ENCODE results near the gene LYRM4.

Gene LYRM4

GRCh38 chr6:5081182-5081581 is 179.6 kb downstream of the LYRM4 start:
- no peaks in the 10 kb centered on the region for H3K36me3 ChIP-seq (ENCODE audit: insufficient read depth, low read length)
- H2AFZ ChIP-seq (ENCODE audit: low read length, unreplicated experiment): no peak overlapping the region
- peaks cover 20% of the 10 kb centered on the region for H3K4me1 ChIP-seq (ENCODE audit: control insufficient read depth, insufficient read depth, low read length, unreplicated experiment)
- no peak overlapping the region for H3K4me3 ChIP-seq (ENCODE audit: low read depth, low read length)
- no peaks in the 10 kb centered on the region for H3K27me3 ChIP-seq (ENCODE audit: insufficient read depth, low read length)
- H3K27ac ChIP-seq (ENCODE audit: low read depth, low read length): no peak overlapping the region
- H3K79me2 ChIP-seq (ENCODE audit: control insufficient read depth, insufficient read depth, low read length, unreplicated experiment): no peaks in the 10 kb centered on the region

GRCh38 chr6:5080574-5080973 is 180.2 kb downstream of the LYRM4 start:
- H3K27me3 ChIP-seq (ENCODE audit: insufficient read depth, low read length): no peaks in the 10 kb centered on the region
- no peak overlapping the region for H2AFZ ChIP-seq (ENCODE audit: low read length, unreplicated experiment)
- no peak overlapping the region for H3K4me3 ChIP-seq (ENCODE audit: low read depth, low read length)
- no peaks in the 10 kb centered on the region for H3K79me2 ChIP-seq (ENCODE audit: control insufficient read depth, insufficient read depth, low read length, unreplicated experiment)
- H3K36me3 ChIP-seq (ENCODE audit: insufficient read depth, low read length): no peaks in the 10 kb centered on the region
- peaks cover 20% of the 10 kb centered on the region for H3K4me1 ChIP-seq (ENCODE audit: control insufficient read depth, insufficient read depth, low read length, unreplicated experiment)
- H3K27ac ChIP-seq (ENCODE audit: low read depth, low read length): no peak overlapping the region

DNA sequence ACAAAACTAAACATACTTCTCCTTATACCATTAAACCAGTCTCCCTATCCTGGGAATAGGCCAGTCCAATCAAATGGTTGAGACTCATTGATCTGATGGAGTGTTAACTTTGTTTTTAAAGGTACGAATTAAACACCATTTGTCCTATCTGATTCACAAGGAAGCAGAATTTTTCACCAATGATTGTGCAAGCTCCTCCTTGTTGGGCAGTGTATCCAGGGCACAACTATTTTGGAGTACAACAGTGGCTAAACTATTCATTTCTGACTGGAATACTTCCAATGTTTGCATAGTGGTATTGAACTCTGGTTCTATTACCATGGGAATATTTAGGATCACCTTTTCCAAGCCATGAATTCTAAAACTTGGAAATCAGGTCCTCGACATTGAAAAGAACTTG is 181.1 kb downstream of the LYRM4 start:
- peaks cover 20% of the 10 kb centered on the region for H3K4me1 ChIP-seq (ENCODE audit: control insufficient read depth, insufficient read depth, low read length, unreplicated experiment)

DNA sequence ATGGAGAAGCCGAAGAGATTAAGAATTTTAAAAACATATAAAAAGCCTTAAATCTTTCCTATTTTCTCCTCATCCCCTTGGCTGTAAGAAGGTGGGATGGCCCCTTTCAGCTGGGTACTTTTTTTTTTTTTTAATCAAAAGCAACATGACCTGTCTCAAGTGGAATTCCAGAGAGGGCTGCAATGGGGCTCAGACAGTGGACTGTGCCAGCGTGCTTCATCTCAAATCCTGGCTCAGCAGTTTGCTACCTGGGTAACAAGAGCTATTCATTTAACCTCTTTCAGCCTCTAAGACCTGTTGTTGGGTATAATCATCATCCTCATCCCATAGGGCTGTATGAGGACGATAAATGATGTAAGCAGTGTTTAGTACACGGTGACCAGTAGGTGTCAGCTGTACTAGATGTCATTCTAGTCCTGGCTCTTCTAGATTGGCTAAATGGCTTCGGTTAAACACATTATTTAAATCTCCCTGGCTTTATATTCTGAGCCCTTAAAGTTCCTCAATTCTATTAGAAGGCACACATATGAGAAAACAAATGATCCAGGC is 182.6 kb downstream of the LYRM4 start:
- H3K4me3 ChIP-seq (ENCODE audit: low read depth, low read length): no peak overlapping the region
- H3K27ac ChIP-seq (ENCODE audit: low read depth, low read length): no peak overlapping the region
- peaks cover 16% of the 10 kb centered on the region for H3K4me1 ChIP-seq (ENCODE audit: control insufficient read depth, insufficient read depth, low read length, unreplicated experiment)
- H3K36me3 ChIP-seq (ENCODE audit: insufficient read depth, low read length): no peaks in the 10 kb centered on the region
- no peaks in the 10 kb centered on the region for H3K27me3 ChIP-seq (ENCODE audit: insufficient read depth, low read length)
- H3K79me2 ChIP-seq (ENCODE audit: control insufficient read depth, insufficient read depth, low read length, unreplicated experiment): no peaks in the 10 kb centered on the region
- H2AFZ ChIP-seq (ENCODE audit: low read length, unreplicated experiment): no peak overlapping the region

More for the DNA sequence above, 181.1 kb downstream of the LYRM4 start:
- H2AFZ ChIP-seq (ENCODE audit: low read length, unreplicated experiment): no peak overlapping the region
- H3K27ac ChIP-seq (ENCODE audit: low read depth, low read length): no peak overlapping the region
- no peak overlapping the region for H3K4me3 ChIP-seq (ENCODE audit: low read depth, low read length)
- no peaks in the 10 kb centered on the region for H3K79me2 ChIP-seq (ENCODE audit: control insufficient read depth, insufficient read depth, low read length, unreplicated experiment)
- H3K36me3 ChIP-seq (ENCODE audit: insufficient read depth, low read length): no peaks in the 10 kb centered on the region
- H3K27me3 ChIP-seq (ENCODE audit: insufficient read depth, low read length): no peaks in the 10 kb centered on the region

GRCh38 chr6:5076931-5077330 is 183.8 kb downstream of the LYRM4 start:
- no peak overlapping the region for H3K4me3 ChIP-seq (ENCODE audit: low read depth, low read length)
- no peaks in the 10 kb centered on the region for H3K79me2 ChIP-seq (ENCODE audit: control insufficient read depth, insufficient read depth, low read length, unreplicated experiment)
- H3K27ac ChIP-seq (ENCODE audit: low read depth, low read length): no peak overlapping the region
- H3K4me1 ChIP-seq (ENCODE audit: control insufficient read depth, insufficient read depth, low read length, unreplicated experiment): peaks cover 5% of the 10 kb centered on the region
- H2AFZ ChIP-seq (ENCODE audit: low read length, unreplicated experiment): no peak overlapping the region
- H3K27me3 ChIP-seq (ENCODE audit: insufficient read depth, low read length): no peaks in the 10 kb centered on the region
- no peaks in the 10 kb centered on the region for H3K36me3 ChIP-seq (ENCODE audit: insufficient read depth, low read length)

DNA sequence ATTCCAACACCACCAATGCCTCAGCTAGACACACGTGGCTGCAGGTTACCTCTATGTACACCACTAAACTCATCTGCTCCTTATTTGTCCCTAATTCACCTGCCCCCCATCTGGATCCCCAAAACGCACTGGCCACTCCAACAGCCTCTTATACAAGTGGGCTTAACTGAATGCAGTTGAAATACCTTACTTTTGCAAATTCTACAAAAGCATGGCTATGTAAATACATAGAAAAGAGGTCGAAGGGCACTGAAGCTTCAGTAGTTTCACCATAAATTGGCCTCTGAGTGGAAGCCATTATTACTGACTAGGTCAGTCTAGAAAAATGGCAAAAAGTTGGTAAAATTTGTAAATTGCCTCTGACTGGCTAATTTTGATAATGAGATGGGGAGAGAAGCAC is 186.8 kb downstream of the LYRM4 start:
- no peak overlapping the region for H3K27ac ChIP-seq (ENCODE audit: low read depth, low read length)
- no peaks in the 10 kb centered on the region for H3K36me3 ChIP-seq (ENCODE audit: insufficient read depth, low read length)

DNA sequence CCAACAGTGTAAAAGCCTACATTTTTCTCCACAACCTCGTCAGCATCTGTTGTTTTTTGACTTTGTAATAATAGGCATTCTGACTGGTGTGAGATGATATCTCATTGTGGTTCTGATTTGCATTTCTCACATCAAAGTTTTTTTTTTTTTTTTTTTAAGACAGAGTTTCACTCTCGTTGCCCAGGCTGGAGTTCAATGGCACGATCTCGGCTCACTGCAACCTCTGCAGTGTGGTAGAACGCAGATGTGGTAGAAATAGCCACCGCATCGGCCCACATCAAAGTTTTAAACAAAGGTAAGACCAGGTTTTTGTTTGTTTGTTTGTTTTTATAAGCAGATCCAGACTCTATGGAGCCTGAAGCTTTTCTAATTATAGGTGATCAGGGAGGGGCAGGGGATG is 188.3 kb downstream of the LYRM4 start:
- Histone ChIP-seq H3K27ac (ENCODE audit: low read depth, low read length) (no peak overlapping the region), H3K4me1 (ENCODE audit: control insufficient read depth, insufficient read depth, low read length, unreplicated experiment) (no peaks in the 10 kb centered on the region), H3K4me3 (ENCODE audit: low read depth, low read length) (no peak overlapping the region), H2AFZ (ENCODE audit: low read length, unreplicated experiment) (no peak overlapping the region), H3K36me3 (ENCODE audit: insufficient read depth, low read length) (no peaks in the 10 kb centered on the region), H3K27me3 (ENCODE audit: insufficient read depth, low read length) (no peaks in the 10 kb centered on the region), H3K79me2 (ENCODE audit: control insufficient read depth, insufficient read depth, low read length, unreplicated experiment) (no peaks in the 10 kb centered on the region)

More for the DNA sequence above, 186.8 kb downstream of the LYRM4 start:
- Histone ChIP-seq H2AFZ (ENCODE audit: low read length, unreplicated experiment) (no peak overlapping the region), H3K27me3 (ENCODE audit: insufficient read depth, low read length) (no peaks in the 10 kb centered on the region), H3K4me1 (ENCODE audit: control insufficient read depth, insufficient read depth, low read length, unreplicated experiment) (no peaks in the 10 kb centered on the region), H3K79me2 (ENCODE audit: control insufficient read depth, insufficient read depth, low read length, unreplicated experiment) (no peaks in the 10 kb centered on the region), H3K4me3 (ENCODE audit: low read depth, low read length) (no peak overlapping the region)

- Histone ChIP-seq H3K79me2 (ENCODE audit: control insufficient read depth, insufficient read depth, low read length, unreplicated experiment) (no peaks in the 10 kb centered on the region), H3K36me3 (ENCODE audit: insufficient read depth, low read length) (no peaks in the 10 kb centered on the region), H3K4me3 (ENCODE audit: low read depth, low read length) (no peak overlapping the region), H3K27ac (ENCODE audit: low read depth, low read length) (no peak overlapping the region), H3K4me1 (ENCODE audit: control insufficient read depth, insufficient read depth, low read length, unreplicated experiment) (no peaks in the 10 kb centered on the region), H2AFZ (ENCODE audit: low read length, unreplicated experiment) (no peak overlapping the region), H3K27me3 (ENCODE audit: insufficient read depth, low read length) (no peaks in the 10 kb centered on the region)
Observed at GRCh38 chr6:5071216-5071615, 189.5 kb downstream of the LYRM4 start.

DNA sequence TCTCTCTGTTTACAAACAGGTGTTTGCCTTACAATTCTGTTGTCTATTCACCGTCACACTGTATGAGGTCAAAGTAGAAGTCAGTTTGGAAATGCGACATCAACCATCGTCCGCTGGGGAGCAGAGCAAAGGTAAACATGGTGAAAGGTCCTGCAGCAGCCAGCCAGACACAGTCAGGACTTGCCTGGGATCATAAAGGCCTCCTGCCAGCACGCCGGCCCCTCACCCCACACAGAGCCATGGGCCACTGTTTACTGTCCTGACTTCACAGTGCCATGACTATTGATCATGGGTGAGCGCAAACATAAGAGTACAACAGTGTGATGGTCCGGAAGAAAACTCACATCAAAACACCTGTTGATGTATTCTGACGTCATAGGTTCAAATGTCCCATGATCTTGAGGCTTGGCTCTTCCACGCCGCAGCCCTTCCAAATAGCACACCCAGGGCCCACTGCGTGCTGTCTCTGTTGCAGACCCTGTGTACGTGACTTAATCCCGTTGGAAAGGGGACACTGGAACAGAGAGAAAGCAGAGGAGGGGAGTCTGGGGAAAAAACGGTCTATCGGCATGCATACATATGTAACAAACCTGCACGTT is 192.5 kb downstream of the LYRM4 start:
- H3K27me3 ChIP-seq (ENCODE audit: insufficient read depth, low read length): no peaks in the 10 kb centered on the region
- H3K4me1 ChIP-seq (ENCODE audit: control insufficient read depth, insufficient read depth, low read length, unreplicated experiment): no peaks in the 10 kb centered on the region
- H3K79me2 ChIP-seq (ENCODE audit: control insufficient read depth, insufficient read depth, low read length, unreplicated experiment): no peaks in the 10 kb centered on the region
- H2AFZ ChIP-seq (ENCODE audit: low read length, unreplicated experiment): no peak overlapping the region
- H3K4me3 ChIP-seq (ENCODE audit: low read depth, low read length): no peak overlapping the region
- no peaks in the 10 kb centered on the region for H3K36me3 ChIP-seq (ENCODE audit: insufficient read depth, low read length)
- H3K27ac ChIP-seq (ENCODE audit: low read depth, low read length): no peak overlapping the region

- H3K4me3 ChIP-seq (ENCODE audit: low read depth, low read length): no peak overlapping the region
- H3K79me2 ChIP-seq (ENCODE audit: control insufficient read depth, insufficient read depth, low read length, unreplicated experiment): no peaks in the 10 kb centered on the region
- no peak overlapping the region for H3K27ac ChIP-seq (ENCODE audit: low read depth, low read length)
- H3K36me3 ChIP-seq (ENCODE audit: insufficient read depth, low read length): no peaks in the 10 kb centered on the region
- no peaks in the 10 kb centered on the region for H3K4me1 ChIP-seq (ENCODE audit: control insufficient read depth, insufficient read depth, low read length, unreplicated experiment)
- no peaks in the 10 kb centered on the region for H3K27me3 ChIP-seq (ENCODE audit: insufficient read depth, low read length)
- no peak overlapping the region for H2AFZ ChIP-seq (ENCODE audit: low read length, unreplicated experiment)
Observed at GRCh38 chr6:5067305-5067704, 193.4 kb downstream of the LYRM4 start.

- Histone ChIP-seq H2AFZ (ENCODE audit: low read length, unreplicated experiment) (no peak overlapping the region), H3K27ac (ENCODE audit: low read depth, low read length) (no peak overlapping the region), H3K4me1 (ENCODE audit: control insufficient read depth, insufficient read depth, low read length, unreplicated experiment) (no peaks in the 10 kb centered on the region), H3K27me3 (ENCODE audit: insufficient read depth, low read length) (no peaks in the 10 kb centered on the region), H3K36me3 (ENCODE audit: insufficient read depth, low read length) (no peaks in the 10 kb centered on the region), H3K79me2 (ENCODE audit: control insufficient read depth, insufficient read depth, low read length, unreplicated experiment) (no peaks in the 10 kb centered on the region), H3K4me3 (ENCODE audit: low read depth, low read length) (no peak overlapping the region)
Observed at GRCh38 chr6:5066456-5067093, 194.2 kb downstream of the LYRM4 start.
